GM18508 (cell line): ENCODE data around the gene MKKS.
A peak's percentile ranks its signal among the peaks of the same experiment; 100 is the strongest.

Experiments
- ATAC-seq: cut with Tn5 transposase; IDR thresholded peaks from one replicate; pipeline ENCODE4 v1.9.1; 2021; ENCODE audit warnings: moderate number of reproducible peaks; ENCODE audit not compliant: insufficient read depth, unreplicated experiment

Gene MKKS

DNA sequence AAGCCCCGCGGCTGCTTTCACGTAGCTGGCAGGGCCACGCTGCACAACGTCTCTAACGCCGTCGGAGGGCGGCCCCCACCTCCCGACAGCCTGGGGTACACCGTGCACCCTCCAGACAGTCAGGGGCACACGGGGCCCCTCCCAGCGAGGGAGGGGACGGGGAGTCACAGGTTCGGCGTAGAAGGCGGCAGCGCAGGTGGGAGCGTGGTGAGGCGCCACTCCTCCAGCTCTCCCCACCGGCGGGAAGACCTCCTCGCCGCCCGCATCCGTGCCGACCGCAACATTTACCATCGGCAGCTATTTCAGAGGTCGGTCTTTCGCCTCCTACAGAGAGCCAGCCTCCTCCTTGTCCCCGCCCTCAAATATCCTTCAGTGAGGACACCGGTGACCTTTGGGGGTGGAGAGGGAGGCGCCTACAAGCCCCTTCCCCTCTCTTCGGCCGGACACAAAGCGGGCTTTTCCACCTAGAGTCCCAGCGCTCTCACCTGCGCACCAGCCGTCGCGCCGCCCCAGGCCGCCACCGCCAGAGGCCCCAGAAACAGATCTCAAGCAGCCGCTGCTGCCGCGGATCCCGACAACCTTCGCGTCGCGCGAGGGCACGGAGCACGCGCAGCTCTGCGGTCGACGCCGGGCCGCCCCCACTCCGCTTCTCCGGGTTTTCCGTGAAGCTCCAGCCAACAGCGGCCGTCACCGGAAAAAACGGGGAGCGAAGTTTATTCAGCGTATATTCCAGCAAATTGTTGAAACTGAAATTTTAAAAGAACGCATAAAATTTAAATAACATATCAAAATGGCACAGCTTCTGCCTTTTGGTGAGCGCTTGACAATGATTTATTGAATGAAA is at the start of gene MKKS:
Gene MKKS, minus strand, starts transcription at position 600 of the 844 bp plus-strand sequence. CDS start 20,708 bp downstream, outside the sequence.
- ATAC-seq: peak; percentile 24

- no peak for ATAC-seq
These were observed 49.7 kb upstream of the MKKS start for GRCh38 chr20:10483691-10484090.

GRCh38 chr20:10481676-10482075 is 47.7 kb upstream of the MKKS start:
- ATAC-seq: no peak

GRCh38 chr20:10478930-10479329 is 44.9 kb upstream of the MKKS start:
- no peak for ATAC-seq

GRCh38 chr20:10478205-10478604 is 44.2 kb upstream of the MKKS start:
- peak; percentile 76 for ATAC-seq

- ATAC-seq: no peak
These were observed 42.3 kb upstream of the MKKS start for GRCh38 chr20:10476319-10476724.

DNA sequence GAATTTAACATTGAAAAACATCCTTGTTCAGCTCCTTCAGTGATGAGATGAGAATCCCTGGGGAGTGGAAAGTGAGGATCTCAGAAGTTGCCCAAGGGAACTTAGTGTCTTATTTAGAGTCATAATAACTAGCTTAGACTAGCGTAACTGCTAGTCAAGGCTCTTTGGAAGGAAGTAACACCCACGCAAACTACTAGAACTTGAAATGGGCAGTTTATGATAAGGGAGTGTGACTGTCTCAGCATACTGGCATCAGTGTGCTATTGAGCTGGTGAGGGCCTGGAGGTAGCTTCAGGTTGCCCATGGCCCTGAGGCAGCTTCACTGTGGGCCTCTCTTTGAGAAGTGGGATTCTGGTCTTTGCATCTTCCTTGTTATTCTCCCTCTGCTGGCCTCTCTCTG is 41.2 kb upstream of the MKKS start:
- no peak for ATAC-seq

DNA sequence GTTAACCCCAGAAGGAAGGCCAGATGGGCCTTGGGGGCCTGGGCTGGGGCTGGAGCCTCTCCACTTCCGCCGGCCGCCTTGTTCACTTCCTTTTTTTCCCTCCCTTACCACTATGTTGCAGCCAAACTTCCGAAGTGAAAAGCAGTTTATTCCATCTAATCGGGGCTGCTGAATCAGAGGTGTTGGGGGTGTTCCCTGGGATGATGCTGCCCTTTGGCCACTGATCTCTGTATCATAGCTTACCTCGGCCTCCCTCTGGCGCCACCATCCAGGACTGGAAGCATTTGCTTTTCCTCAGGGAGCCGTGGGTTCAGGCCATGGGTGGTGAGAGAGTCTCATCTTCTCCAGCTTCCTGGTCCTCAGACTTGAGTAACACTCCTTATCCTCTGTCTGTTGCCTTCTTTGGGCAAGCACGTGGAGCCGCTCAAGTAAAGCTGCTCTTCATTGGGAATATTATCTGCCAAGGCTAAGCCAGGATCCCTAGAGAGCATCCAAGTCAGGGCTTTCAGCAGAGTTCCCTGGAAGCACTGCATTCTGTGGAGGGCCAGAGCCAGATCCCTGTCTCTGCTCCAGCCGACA is 40.7 kb upstream of the MKKS start:
- ATAC-seq: no peak

GRCh38 chr20:10472871-10473270 is 38.8 kb upstream of the MKKS start:
- ATAC-seq: no peak

- ATAC-seq: no peak
These were observed 36.3 kb upstream of the MKKS start for GRCh38 chr20:10470276-10470675.

DNA sequence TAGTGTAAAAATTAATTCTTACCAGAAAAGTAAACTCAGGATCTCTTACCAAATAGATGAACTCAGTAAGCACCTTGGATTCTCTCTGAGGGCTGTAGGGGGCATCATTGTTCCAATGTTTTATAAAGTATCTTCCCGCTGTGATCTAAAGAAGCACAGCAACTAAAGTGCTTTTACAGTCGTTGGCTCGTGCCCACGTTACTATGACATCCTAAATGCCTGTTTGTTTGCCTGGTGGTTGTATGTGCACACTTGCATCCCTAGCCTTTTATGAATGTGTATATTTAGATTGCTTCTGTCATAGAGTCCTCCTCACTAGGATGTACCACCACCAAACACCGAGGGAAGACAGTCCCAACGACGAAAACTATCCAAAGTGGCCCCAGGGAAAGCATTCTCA is 35.6 kb upstream of the MKKS start:
- ATAC-seq: no peak

DNA sequence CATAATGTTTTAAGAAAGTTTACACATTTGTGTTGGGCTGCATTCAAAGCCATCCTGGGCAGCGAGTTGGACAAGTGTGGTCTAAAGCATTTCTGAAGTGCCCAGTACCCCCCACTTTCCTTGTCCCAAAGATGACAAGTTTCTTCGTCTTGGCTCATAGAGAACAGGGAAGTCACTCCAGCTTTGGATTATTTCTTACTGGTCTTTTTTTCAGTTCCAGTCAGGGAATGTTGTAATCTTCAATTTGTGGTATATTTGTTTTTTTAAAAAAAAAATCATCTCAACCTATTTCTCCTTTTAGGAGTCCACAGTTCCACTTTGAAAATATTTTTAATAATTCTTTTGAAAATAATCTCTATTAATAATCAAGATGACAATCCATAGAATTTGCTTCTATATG is 35.0 kb upstream of the MKKS start:
- ATAC-seq: no peak

- no peak for ATAC-seq
These were observed 34.4 kb upstream of the MKKS start for GRCh38 chr20:10468340-10468845.

DNA sequence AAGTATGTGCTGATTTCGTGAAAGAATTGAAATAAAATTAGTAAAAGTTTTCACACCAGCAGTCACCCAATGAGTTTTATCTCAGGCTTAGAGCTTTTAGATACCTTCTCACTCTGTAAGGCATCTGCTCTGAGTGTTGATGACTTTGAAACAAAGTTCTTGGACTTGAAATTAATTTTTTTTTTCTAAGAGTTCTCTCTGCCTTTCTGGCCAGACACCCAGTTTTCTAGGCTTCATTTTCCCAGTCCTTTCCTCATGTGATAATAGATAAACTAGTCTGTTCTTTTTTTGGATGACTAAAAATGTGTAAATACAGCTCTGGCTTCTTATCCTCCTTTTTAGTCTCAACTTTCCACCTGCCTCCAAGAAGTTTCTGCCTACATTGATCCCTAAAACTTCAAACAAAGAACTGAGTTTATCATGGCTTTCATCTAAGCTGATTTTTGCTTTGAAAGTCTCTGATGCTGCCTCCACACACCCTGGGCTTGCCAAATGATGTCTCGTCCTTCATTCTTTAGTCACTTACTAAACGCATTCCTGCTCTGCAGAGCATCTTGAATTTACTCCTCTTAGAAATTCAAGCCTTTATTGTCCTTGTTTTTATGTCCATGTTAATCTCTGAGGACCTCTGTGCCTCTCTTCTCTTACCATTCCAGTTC is 33.8 kb upstream of the MKKS start:
- ATAC-seq: no peak

GRCh38 chr20:10466855-10467254 is 32.8 kb upstream of the MKKS start:
- ATAC-seq: no peak

- no peak for ATAC-seq
These were observed 32.3 kb upstream of the MKKS start for GRCh38 chr20:10466325-10466724.

DNA sequence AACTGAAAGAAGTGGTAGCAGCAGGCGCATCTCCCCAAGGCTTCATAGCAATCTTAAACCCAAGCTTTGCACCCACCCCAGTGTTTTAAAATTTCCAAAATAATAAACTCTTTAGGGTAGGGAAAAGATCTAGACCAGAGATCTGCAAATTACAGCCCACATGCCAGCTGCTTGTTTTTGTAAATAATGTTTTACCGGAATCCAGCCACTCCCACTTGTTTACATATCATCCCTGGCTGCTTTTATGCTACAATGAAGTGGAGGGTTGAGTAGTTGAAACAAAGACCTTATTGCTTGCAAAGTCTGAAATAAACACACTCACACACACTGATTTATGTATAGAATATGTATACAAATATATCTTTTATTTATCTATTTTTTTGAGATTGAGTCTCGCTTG is 31.1 kb upstream of the MKKS start:
- ATAC-seq: no peak

DNA sequence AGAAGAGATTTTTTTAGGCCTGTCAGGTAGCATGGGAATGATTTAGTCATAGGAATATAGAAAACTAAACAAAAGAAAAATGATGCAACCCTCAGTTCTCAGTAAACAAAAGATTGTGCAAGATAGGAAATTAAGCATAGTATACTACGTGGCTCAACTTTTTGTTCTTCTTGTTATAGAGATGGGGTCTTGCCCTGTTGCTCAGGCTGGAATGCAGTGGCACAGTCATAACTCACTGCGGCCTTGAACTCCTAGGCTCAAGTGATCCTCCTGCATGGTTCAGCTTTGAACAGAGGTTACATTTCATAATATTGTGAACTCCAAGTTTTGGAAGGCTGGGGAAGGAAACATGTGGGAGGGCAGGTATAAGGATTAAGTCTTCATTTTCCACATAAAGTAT is 29.6 kb upstream of the MKKS start:
- ATAC-seq: no peak

GRCh38 chr20:10462516-10462915 is 28.5 kb upstream of the MKKS start:
- ATAC-seq: no peak

DNA sequence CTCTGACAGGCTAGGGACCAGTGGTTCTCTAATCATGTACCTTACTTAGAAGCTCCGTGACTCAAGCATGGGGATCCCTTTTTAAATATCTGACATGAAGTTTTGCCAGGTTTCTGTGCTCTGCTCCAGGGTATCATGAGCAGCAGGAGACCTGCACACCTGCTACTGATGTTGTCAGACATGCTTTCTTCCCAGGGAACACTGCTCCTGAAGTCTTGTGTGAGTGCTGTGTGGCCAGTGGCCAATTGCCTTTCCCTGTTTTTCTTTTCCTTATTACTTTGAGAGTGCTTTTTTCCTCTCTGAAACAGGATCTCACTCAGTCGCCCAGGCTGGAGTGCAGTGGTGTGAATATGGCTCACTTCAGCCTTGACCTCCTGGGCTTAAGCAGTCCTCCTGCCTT is 27.5 kb upstream of the MKKS start:
- no peak for ATAC-seq

- no peak for ATAC-seq
These were observed 20.2 kb upstream of the MKKS start for GRCh38 chr20:10454151-10454750.
